Embryonic facial prominence (tissue), 1 donor: ENCODE data around the gene COTL1.

Experiments used
- DNase-seq: peaks from one replicate; pipeline ENCODE4 v3.0.0-alpha.2; 2016; ENCODE audit errors: extremely low spot score

COTL1 gene

GRCh38 chr16:84614623-84614967 lies 3.3 kb downstream of the COTL1 start:
- DNase-seq: no peak

- no peak for DNase-seq
Observed at GRCh38 chr16:84614073-84614459, 3.8 kb downstream of the COTL1 start.

GRCh38 chr16:84613408-84614072 lies 4.3 kb downstream of the COTL1 start:
- no peak for DNase-seq

- DNase-seq: no peak
Observed at GRCh38 chr16:84612686-84613085, 5.2 kb downstream of the COTL1 start.

- DNase-seq: no peak
Observed at GRCh38 chr16:84611041-84611440, 6.8 kb downstream of the COTL1 start.

- no peak for DNase-seq
Observed at GRCh38 chr16:84610376-84610775, 7.5 kb downstream of the COTL1 start.

GRCh38 chr16:84609563-84610177 lies 8.2 kb downstream of the COTL1 start:
- DNase-seq: no peak

GRCh38 chr16:84608282-84608681 lies 9.6 kb downstream of the COTL1 start:
- no peak for DNase-seq

GRCh38 chr16:84607694-84608093 lies 10.2 kb downstream of the COTL1 start:
- DNase-seq: no peak

GRCh38 chr16:84607061-84607460 lies 10.8 kb downstream of the COTL1 start:
- no peak for DNase-seq

GRCh38 chr16:84606081-84606875 lies 11.6 kb downstream of the COTL1 start:
- no peak for DNase-seq

- no peak for DNase-seq
Observed at GRCh38 chr16:84605339-84605848, 12.5 kb downstream of the COTL1 start.

- DNase-seq: no peak
Observed at GRCh38 chr16:84604477-84605013, 13.3 kb downstream of the COTL1 start.

- no peak for DNase-seq
Observed at GRCh38 chr16:84603940-84604339, 13.9 kb downstream of the COTL1 start.

- DNase-seq: no peak
Observed at GRCh38 chr16:84603140-84603816, 14.6 kb downstream of the COTL1 start.

- no peak for DNase-seq
Observed at GRCh38 chr16:84600343-84601229, 17.3 kb downstream of the COTL1 start.

GRCh38 chr16:84599521-84600202 lies 18.2 kb downstream of the COTL1 start:
- DNase-seq: no peak

GRCh38 chr16:84598360-84598759 lies 19.5 kb downstream of the COTL1 start:
- DNase-seq: no peak

GRCh38 chr16:84597931-84598351 lies 19.9 kb downstream of the COTL1 start:
- DNase-seq: no peak

- DNase-seq: no peak
Observed at GRCh38 chr16:84597528-84597896, 20.4 kb downstream of the COTL1 start.
